CD1c-positive myeloid dendritic cell (primary cell): ENCODE results near the gene PLA2G2D.
A peak's percentile ranks its signal among the peaks of the same experiment; 100 is the strongest.

Experiments used
- DNase-seq: peaks from one replicate; pipeline ENCODE4 v3.0.0-alpha.2; 2016; ENCODE audit errors: extremely low spot score

The PLA2G2D gene

DNA sequence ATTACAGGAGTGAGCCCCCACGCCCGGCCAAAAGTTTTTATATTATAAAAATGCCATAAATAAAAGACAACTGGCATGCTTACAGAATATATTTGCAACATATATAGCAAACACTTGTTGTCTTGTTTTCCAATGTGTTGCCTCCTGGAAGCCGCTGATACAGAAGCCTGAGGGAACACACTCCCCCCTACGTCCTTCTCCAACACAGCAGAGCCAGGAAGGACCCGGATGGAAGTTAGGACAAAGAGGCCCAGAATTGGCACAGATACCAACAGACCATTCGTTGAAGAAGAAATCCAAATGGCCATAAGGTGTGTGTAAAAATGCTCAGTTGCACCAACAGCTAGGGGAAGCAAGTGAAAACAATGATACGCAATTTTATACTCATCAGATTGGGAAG lies 50.6 kb downstream of the PLA2G2D start:
- no peak for DNase-seq

DNA sequence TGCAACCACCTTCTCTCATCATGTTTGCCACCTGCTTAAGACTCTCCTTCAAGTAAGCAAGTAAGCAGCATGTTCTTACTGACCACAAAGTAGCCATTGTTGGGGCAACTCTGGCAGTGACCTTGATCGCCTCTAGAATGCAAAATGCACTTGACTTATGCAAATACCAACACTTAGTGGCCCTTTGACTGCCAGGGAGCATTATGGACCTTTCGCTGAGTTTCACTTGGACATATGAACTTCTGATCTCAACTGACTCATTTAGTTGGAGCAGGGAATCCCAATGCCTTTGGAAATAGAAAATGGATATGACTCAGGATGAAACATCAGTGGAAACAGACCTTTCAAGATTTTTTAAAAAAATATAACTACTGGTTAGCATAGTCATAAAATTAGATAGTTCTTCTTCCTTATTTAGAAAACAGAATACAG lies 55.5 kb downstream of the PLA2G2D start:
- DNase-seq: peak; percentile 46
